ENCODE results near the gene ARHGAP28.

DNA sequence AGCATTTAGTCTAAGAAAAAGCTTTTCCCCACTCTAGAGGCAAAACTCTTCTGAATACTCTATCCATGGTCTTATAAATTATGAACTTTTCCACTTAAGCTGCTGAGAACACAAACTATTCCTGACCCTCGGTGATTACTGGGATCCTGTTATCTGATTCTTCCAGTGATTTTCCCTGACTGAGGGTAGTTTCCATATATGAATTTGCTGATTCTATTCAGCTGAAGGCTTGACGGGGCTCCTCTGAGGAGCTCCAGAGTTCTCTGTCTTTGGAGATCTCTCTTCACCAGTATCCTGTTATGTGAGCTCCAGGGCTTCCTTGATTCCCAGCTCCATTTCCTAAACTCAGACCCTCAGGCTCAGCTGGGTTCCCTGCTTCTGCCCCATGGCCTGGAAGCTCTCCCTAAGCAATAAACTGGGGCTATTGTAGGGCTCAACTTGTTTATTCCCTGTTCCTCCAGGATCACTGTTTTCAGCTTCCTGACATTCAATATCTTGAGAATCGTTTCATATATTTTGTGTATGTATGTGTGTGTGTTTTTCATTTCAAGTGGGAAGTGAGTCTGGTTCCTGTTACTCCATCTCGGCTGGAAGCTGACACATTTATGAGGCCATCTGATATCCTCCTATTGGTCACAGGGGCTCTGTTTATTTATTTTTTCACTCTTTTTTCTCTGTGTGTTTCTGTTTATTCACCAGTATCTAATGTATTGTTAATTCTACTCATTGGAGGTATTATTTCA lies 78.2 kb downstream of the ARHGAP28 start:
- TF ChIP-seq, protein P1, sequence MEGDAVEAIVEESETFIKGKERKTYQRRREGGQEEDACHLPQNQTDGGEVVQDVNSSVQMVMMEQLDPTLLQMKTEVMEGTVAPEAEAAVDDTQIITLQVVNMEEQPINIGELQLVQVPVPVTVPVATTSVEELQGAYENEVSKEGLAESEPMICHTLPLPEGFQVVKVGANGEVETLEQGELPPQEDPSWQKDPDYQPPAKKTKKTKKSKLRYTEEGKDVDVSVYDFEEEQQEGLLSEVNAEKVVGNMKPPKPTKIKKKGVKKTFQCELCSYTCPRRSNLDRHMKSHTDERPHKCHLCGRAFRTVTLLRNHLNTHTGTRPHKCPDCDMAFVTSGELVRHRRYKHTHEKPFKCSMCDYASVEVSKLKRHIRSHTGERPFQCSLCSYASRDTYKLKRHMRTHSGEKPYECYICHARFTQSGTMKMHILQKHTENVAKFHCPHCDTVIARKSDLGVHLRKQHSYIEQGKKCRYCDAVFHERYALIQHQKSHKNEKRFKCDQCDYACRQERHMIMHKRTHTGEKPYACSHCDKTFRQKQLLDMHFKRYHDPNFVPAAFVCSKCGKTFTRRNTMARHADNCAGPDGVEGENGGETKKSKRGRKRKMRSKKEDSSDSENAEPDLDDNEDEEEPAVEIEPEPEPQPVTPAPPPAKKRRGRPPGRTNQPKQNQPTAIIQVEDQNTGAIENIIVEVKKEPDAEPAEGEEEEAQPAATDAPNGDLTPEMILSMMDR (IDR thresholded peaks at IDR 0.05): no peak
- no peak for TF ChIP-seq POLR2A (IDR thresholded peaks at IDR 0.05)

Data from adrenal gland (tissue), 5 donors.